Esophagus squamous epithelium (tissue), 5 donors: ENCODE results near the gene CHAF1B. TPM values are rescaled to one million over a fixed set of nuclear protein-coding genes. Genes with fewer than 3 reads are reported as not detected.
A peak's percentile ranks its signal among the peaks of the same experiment; 100 is the strongest.

Source experiments
- DNase-seq: peaks from one replicate; lab custom pipeline; 2025; lab: John Stamatoyannopoulos, UW
- H3K27ac ChIP-seq, 4 donors: fragments of 200-600 bp; sonication (generic); one replicate each; pipeline ENCODE4 v1.5.1; 2016 to 2019; ENCODE audit warnings: mild to moderate bottlenecking in 1 of 4
- H3K27me3 ChIP-seq, 4 donors: fragments of 200-600 bp; sonication (generic); 1 replicate in 3 of 4; 2 replicates in 1 of 4; pipeline versions ENCODE4 v1.5.1 to v1.6.0; 2017 to 2021; ENCODE audit warnings: antibody characterized with exemption in 1 of 4
- H3K36me3 ChIP-seq, 3 donors: fragments of 200-600 bp; sonication (generic); one replicate each; pipeline ENCODE4 v1.5.1; 2016 to 2019
- H3K4me1 ChIP-seq, 3 donors: fragments of 200-600 bp; sonication (generic); one replicate each; pipeline ENCODE4 v1.5.1; 2017 to 2019
- H3K4me3 ChIP-seq, 4 donors: fragments of 200-600 bp; sonication (generic); 1 replicate in 3 of 4; 2 replicates in 1 of 4; pipeline ENCODE4 v1.5.1; 2016 to 2019; ENCODE audit warnings: mild to moderate bottlenecking in 2 of 4, moderate library complexity in 1 of 4
- H3K9me3 ChIP-seq, 3 donors: fragments of 200-600 bp; sonication (generic); one replicate each; pipeline ENCODE4 v1.5.1; 2016 to 2019
- POLR2A ChIP-seq, 4 donors: fragments of 450-650 bp; IDR thresholded peaks; one replicate each; pipeline ENCODE4 v1.6.1; 2017; ENCODE audit warnings: antibody characterized with exemption in 4 of 4, mild to moderate bottlenecking in 4 of 4, moderate library complexity in 3 of 4
- WGBS, 2 donors: methylation state at CpG; one replicate each; pipeline ENCODE4 v1.1.5; 2018; 5-methylcytosine and 5-hydroxymethylcytosine counted together
- intact Hi-C: fragments of 100-400 bp; cut with DNase I; formaldehyde crosslinking; loops from one replicate; pipeline ENCODE4 v1.15.0; 2022
- total RNA-seq, 4 donors: library from RNA; depleted of rRNA; stranded (reverse); fragments of >200 nt; gene quantifications; one replicate each; pipeline ENCODE4 v1.1.0, GENCODE V29; 2016
- TF ChIP-seq, protein P1 (sequence below), 6 experiments: fragments of 450-650 bp in 4 of 6; fragments of 200-600 bp in 2 of 6; sonication (generic) in 2 of 6; IDR thresholded peaks; one replicate each; pipeline ENCODE4 v1.5.1; 2016 to 2019; ENCODE audit warnings: antibody characterized with exemption in 6 of 6, mild to moderate bottlenecking in 4 of 6, moderate library complexity in 4 of 6
- donor health status: DM: yes; HTN: yes; CAD: no.

The CHAF1B gene
- total RNA-seq, 4 donors from 2014 or later, result 2.4 to 6.6 (median 4.3) TPM

DNA sequence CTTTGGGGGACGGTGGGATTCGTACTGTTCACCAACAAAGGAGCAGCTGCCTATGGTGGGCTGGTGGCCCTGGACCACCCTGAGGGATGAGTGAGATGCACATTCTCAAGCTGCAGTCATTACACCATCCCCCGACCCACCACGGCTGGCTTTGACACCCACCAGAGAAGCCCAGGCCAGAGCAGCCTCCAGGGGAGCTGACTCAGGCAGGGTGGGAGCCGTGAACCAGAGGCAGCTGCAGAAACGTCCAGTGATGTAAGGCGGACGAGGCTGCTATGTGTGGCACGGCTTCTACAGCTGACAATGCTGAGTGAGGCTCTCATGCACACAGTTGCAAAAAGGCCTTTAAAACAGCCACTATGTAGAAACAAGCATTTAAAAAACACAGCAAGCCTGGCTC, 40.1 kb downstream of the CHAF1B start:
- Histone ChIP-seq H3K36me3 (no peaks in the 10 kb centered on the region), H3K4me1 (peaks cover 0 to 25% (median 10%) of the 10 kb centered on the region in 3 donors), H3K4me3 (no peak overlapping the region), H3K9me3 (no peaks in the 10 kb centered on the region), H3K27ac (no peak overlapping the region), H3K27me3 (no peaks in the 10 kb centered on the region)
- intact Hi-C loops, result loop anchor here (10.0 kb wide), 1 partner anchor 500 kb away; no protein-coding TSS in a partner anchor
- 89% methylated on average over 5 of the region's 9 CpGs; no CpG with 5 or more reads in 1 of the 2 donors for WGBS, 2 donors
- DNase-seq, result no peak
- TF ChIP-seq, protein P1, sequence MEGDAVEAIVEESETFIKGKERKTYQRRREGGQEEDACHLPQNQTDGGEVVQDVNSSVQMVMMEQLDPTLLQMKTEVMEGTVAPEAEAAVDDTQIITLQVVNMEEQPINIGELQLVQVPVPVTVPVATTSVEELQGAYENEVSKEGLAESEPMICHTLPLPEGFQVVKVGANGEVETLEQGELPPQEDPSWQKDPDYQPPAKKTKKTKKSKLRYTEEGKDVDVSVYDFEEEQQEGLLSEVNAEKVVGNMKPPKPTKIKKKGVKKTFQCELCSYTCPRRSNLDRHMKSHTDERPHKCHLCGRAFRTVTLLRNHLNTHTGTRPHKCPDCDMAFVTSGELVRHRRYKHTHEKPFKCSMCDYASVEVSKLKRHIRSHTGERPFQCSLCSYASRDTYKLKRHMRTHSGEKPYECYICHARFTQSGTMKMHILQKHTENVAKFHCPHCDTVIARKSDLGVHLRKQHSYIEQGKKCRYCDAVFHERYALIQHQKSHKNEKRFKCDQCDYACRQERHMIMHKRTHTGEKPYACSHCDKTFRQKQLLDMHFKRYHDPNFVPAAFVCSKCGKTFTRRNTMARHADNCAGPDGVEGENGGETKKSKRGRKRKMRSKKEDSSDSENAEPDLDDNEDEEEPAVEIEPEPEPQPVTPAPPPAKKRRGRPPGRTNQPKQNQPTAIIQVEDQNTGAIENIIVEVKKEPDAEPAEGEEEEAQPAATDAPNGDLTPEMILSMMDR (IDR thresholded peaks at IDR 0.05), result no peak
- TF ChIP-seq POLR2A (IDR thresholded peaks at IDR 0.05), result no peak

DNA sequence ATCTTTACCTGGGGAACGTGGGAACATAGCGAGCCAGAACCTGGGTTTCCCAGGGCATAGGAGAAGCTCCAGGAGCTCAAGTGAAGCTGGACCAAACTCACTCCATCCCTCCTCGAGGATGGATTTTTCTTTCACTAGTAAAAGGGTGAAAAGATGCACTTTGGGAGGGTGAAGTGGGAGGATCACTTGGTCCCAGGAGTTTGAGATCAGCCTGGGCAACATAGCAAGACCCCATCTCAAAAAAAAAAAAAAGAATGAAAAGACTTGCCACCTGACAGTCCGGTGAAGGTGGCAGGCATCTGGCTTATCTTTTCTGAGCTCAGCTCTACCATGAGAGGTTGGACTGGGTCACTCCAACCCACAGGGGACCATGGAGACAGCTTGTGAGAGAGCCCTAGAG, 42.3 kb downstream of the CHAF1B start:
- TF ChIP-seq, protein P1 (IDR thresholded peaks at IDR 0.05), result no peak
- no peak for TF ChIP-seq POLR2A (IDR thresholded peaks at IDR 0.05)
- 79 to 93% methylated on average over 3 to 4 of the region's 4 CpGs for WGBS, 2 donors

DNA sequence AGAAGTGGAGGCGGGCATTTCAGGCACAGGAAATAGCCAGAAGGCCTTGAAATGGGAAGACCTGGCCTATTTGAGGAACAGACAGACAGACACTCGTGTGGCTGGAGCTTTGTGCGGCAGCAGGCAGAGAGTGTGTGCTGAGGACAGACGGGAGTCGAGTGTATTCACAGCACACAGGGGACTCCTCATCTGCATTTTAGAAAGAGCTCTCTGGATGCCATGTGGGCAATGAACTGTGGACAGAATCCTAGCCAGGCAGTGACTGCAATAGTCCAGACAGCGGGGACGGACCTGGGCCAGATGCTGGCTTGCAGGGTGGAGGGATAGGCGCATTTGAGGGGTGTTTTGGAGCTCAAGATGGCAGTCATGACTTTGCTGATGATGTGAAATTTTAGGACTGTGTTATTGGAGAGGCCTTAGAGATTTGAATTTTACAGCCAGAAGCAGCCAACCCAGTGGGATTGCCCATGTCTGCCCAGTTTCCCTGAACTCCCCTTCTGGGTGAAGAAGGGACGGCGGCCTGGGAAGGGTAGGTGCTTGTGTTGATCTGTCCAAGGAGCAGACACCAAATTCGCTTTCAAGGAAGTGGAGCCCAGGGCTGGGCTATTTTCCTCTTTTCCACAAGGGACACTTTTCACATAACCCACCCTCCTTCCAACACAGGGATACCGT, 43.7 kb downstream of the CHAF1B start:
- Histone ChIP-seq H3K36me3 (no peaks in the 10 kb centered on the region), H3K27ac (peak overlapping the region; percentile 78 to 87 (median 82)), H3K4me3 (no peak overlapping the region), H3K9me3 (no peaks in the 10 kb centered on the region), H3K27me3 (no peaks in the 10 kb centered on the region), H3K4me1 (peaks cover 0 to 53% (median 27%) of the 10 kb centered on the region in 3 donors)
- intact Hi-C loops, result loop anchor here (10.0 kb wide), 1 partner anchor 496 kb away; no protein-coding TSS in a partner anchor
- TF ChIP-seq POLR2A (IDR thresholded peaks at IDR 0.05), result no peak
- TF ChIP-seq, protein P1 (IDR thresholded peaks at IDR 0.05), result no peak
- 78% methylated on average over 10 to 11 of the region's 12 CpGs for WGBS, 2 donors
- DNase-seq, result no peak

More for the DNA sequence above, 42.3 kb downstream of the CHAF1B start:
- no peak overlapping the region for H3K27ac ChIP-seq
- no peak overlapping the region for H3K4me3 ChIP-seq
- intact Hi-C loops, result loop anchor here (10.0 kb wide), 1 partner anchor 497 kb away; no protein-coding TSS in a partner anchor
- H3K4me1 ChIP-seq, result peaks cover 0 to 41% (median 27%) of the 10 kb centered on the region in 3 donors
- H3K9me3 ChIP-seq, result no peaks in the 10 kb centered on the region
- no peaks in the 10 kb centered on the region for H3K36me3 ChIP-seq
- no peak for DNase-seq
- no peaks in the 10 kb centered on the region for H3K27me3 ChIP-seq

DNA sequence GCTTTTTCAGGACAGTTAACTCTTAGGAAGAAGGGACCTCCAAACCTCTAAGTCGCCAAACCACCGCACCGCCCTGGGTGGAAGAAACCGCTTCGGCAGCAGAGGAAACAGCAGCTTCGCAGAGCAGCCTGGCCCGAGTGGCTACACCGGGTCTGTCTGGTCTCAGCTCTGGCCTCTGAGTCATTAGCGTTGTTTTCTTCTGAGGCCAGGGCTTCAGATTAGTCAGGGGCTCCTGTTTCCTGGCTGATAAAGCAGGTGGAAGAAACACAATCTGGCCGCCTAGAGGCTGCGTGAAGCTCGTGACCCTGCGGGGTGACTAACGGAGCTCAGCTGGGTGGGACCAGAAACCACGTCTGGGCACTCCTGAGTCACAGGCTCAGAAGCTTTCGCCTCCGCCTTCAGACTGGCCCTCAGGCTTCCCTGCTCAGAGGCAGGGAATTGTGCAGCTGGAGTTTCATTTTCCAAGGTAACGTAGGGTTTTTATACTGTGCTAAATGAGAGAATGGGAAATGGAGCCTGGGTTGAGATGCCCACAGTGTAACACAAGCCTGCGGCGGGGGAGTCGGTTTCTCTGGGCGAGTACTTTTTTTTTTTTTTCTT, 44.9 kb downstream of the CHAF1B start:
- Histone ChIP-seq H3K4me3 (peak overlapping the region; percentile 3 to 50 (median 36)), H3K27me3 (no peaks in the 10 kb centered on the region), H3K36me3 (no peaks in the 10 kb centered on the region), H3K27ac (peak overlapping the region; percentile 78 to 87 (median 82)), H3K9me3 (no peaks in the 10 kb centered on the region), H3K4me1 (peaks cover 0 to 64% (median 31%) of the 10 kb centered on the region in 3 donors)
- peak in 3 of 4 donors; percentile 38 to 68 (median 58) for TF ChIP-seq POLR2A (IDR thresholded peaks at IDR 0.05)
- TF ChIP-seq, protein P1 (IDR thresholded peaks at IDR 0.05), result peak in 3 of 6 experiments; percentile 2 to 38 (median 34)
- 7 to 17% methylated on average over 15 to 18 of the region's 22 CpGs for WGBS, 2 donors
- DNase-seq, result peak; percentile 22
- intact Hi-C loops, result loop anchor here (10.0 kb wide), 2 partner anchors 65 to 495 kb away; no protein-coding TSS in a partner anchor

DNA sequence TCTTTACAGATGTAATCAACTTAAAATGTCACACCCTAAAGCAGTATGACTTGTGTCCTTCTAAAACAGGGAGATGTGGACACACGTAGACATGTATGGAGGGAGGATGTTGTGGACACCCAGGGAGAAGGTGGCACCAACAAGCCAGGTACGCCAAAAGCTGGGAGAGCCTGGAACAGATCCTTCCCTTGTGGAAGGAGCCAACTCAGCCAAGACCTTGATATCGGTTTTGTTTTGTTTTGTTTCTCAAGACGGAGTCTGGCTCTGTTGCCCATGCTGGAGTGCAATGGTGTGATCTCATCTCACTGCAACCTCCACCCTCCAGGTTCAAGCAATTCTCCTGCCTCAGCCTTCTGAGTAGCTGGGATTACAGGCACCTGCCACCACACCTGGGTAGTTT, 45.6 kb downstream of the CHAF1B start:
- Histone ChIP-seq H3K27me3 (no peaks in the 10 kb centered on the region), H3K4me3 (peak overlapping the region in 3 of 4 donors; percentile 33 to 50 (median 38)), H3K27ac (peak overlapping the region; percentile 78 to 87 (median 82)), H3K36me3 (no peaks in the 10 kb centered on the region), H3K4me1 (peaks cover 0 to 70% (median 33%) of the 10 kb centered on the region in 3 donors), H3K9me3 (no peaks in the 10 kb centered on the region)
- intact Hi-C loops, result loop anchor here (10.0 kb wide), 1 partner anchor 64 kb away; no protein-coding TSS in a partner anchor
- WGBS, 2 donors, result 41 to 55% methylated on average over 4 of the region's 4 CpGs
- TF ChIP-seq POLR2A (IDR thresholded peaks at IDR 0.05), result no peak
- TF ChIP-seq, protein P1 (IDR thresholded peaks at IDR 0.05), result no peak
- DNase-seq, result no peak
